GM20431 (cell line): ENCODE data around the gene AIG1.
"Not testable (repeated sequence)": the region's sequence is repeated elsewhere in the genome, so short reads cannot be mapped to it uniquely, and the experiment has no call there.

Experiments used
- in situ Hi-C: fragments of 300-500 bp; cut with MseI, MboI; formaldehyde crosslinking; loops from one replicate; pipeline ENCODE4 v1.15.0; 2020; ENCODE audit warnings: low sequenced_read_pairs; ENCODE audit not compliant: unreplicated experiment

The AIG1 gene

GRCh38 chr6:143123081-143123480 lies 62.4 kb downstream of the AIG1 start:
- in situ Hi-C loops, result no loop called here

- in situ Hi-C loops, result no loop called here
These were observed 63.3 kb downstream of the AIG1 start for GRCh38 chr6:143123941-143124340.

- in situ Hi-C loops, result no loop called here
These were observed 64.8 kb downstream of the AIG1 start for GRCh38 chr6:143125455-143125854.

GRCh38 chr6:143125864-143126573 lies 65.3 kb downstream of the AIG1 start:
- in situ Hi-C loops, result no loop called here

GRCh38 chr6:143126574-143126941 lies 65.9 kb downstream of the AIG1 start:
- in situ Hi-C loops, result no loop called here

GRCh38 chr6:143127941-143128680 lies 67.4 kb downstream of the AIG1 start:
- in situ Hi-C loops, result no loop called here

DNA sequence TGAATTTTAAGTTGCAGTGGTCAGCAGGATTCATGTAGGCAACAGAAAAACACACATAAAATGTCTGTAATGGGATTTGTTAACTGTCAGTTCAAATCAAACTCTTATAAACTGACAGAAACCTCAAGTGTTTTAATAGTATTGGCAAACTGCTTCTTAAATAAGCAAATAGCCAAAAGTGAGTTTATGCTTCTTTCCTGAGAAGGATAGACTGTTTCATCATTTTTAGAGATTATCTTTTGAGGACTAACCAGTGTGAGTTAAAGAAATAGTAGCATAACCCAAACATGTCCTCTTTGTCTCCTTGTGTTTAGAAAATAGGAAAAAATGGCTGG lies 68.0 kb downstream of the AIG1 start:
- in situ Hi-C loops, result no loop called here

GRCh38 chr6:143130928-143131327 lies 70.2 kb downstream of the AIG1 start:
- in situ Hi-C loops, result no loop called here

- in situ Hi-C loops, result no loop called here
These were observed 74.6 kb downstream of the AIG1 start for GRCh38 chr6:143135325-143135724.

- in situ Hi-C loops, result no loop called here
These were observed 75.3 kb downstream of the AIG1 start for GRCh38 chr6:143135797-143136561.

GRCh38 chr6:143136647-143137046 lies 76.0 kb downstream of the AIG1 start:
- in situ Hi-C loops, result no loop called here

DNA sequence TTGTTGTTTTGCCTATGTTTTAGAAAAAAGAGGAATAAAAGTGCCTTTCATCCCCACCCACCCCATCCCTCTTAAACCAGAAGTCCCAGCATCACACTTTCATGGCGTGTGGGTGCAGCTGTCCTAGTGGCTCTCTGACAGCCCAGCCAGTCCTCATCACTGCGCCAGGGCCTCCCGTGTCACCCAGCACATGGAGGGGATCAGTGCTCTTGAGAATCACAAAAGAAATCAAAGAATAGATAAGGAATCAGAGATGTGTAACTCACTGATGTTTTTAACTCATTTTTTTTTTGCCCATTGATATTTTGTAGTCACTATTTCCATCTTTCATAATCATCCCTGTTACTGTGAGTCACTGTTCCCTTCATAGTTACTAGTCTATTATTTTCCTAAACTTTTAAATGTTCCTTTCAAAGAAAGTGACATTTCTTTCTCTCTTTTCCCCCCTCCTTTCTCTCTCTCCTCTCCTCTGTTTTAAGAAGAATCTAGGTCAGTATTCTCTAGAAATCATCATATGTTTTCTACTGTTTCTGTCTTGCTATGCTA lies 78.6 kb downstream of the AIG1 start:
- in situ Hi-C loops, result no loop called here

DNA sequence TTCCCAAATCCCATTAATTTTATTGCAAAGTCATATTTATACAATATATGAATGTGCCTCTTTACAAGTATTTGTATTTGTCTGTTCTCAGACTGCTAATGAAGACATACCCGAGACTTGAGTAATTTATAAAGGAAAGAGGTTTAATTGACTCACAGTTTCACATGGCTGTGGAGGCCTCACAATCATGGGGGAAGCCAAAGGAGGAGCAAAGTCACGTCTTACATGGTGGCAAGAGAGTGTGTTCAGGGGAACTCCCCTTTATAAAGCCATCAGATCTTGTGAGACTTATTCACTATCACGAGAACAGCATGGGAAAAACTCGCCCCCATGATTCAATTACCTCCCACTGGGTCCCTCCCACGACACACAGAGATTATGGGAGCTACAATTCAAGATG lies 79.2 kb downstream of the AIG1 start:
- in situ Hi-C loops, result not testable (repeated sequence)

DNA sequence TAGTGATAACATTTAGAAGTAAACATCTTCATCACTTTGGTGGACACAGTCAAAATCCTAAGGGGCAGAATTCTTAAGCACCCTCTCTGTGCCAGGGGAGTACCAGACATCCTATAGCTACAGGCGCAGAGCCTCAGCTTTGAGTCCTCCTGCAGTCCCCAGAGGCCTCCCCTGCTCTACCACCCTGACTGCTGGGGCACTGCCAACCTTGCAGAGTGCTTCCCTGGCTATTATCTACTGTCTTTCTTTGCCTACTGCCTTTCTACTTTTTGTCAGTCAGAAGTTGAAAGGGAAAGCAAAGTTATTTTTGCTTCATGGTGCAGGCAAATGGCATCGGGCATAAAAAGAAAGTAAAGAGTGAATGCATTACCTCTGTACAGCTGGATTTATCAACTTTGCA lies 80.1 kb downstream of the AIG1 start:
- in situ Hi-C loops, result no loop called here

DNA sequence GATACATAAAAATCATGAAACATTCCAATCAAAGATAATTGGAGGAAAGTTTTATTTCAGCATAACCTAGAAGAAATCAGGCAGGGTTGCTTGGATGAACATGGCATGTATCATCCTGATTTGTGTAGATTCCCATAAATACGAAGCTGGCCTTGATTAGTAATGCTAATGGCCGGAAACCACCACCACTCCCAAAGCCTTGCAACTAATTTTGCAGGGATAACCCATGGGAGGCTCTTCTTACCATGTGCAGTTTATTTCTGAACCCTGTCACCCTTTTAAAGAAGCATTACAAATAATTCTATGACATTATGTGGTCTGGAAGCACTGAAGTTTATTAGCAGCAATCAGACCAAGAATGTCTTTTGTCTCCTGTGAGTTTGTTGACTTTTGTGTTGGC lies 80.8 kb downstream of the AIG1 start:
- in situ Hi-C loops, result no loop called here

- in situ Hi-C loops, result no loop called here
These were observed 85.6 kb downstream of the AIG1 start for GRCh38 chr6:143146186-143146851.

DNA sequence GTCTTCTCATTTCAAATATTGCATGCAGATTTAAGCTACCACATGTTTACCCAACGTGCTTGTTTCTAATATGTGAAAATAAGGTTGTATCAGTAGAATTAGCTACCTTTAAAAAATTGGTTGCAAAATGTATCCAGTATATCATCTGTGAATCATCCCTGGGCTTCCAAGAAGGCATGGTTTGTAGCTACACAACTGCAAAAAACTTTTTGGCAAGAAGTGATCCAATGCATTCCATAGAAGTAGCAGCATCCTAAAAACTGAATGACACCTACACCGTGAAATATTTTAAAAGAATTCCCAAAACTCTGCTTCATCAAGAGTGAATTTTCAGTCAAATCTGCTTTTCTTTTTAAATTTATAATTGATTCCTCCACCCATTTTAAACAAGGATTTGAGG lies 89.1 kb downstream of the AIG1 start:
- in situ Hi-C loops, result no loop called here

- in situ Hi-C loops, result no loop called here
These were observed 89.6 kb downstream of the AIG1 start for GRCh38 chr6:143150281-143150680.

DNA sequence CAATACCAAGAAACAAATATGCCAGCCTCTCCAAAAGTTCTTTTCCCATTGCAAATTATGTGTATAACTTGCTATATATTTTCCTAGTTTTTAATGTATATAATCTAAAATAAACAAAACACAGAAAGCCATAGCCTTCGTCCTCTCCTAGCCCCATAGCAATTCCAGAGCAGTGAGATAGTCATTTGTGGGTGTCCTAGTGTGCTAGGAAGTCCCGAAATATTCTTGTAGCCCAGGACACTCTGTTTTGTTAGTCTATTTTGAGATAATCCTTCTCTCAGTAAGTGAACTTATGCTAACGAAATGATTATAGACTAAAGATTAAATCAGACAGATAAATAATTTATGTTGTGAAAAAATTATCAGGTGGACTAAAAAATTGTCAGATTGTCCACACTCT lies 90.7 kb downstream of the AIG1 start:
- in situ Hi-C loops, result no loop called here

DNA sequence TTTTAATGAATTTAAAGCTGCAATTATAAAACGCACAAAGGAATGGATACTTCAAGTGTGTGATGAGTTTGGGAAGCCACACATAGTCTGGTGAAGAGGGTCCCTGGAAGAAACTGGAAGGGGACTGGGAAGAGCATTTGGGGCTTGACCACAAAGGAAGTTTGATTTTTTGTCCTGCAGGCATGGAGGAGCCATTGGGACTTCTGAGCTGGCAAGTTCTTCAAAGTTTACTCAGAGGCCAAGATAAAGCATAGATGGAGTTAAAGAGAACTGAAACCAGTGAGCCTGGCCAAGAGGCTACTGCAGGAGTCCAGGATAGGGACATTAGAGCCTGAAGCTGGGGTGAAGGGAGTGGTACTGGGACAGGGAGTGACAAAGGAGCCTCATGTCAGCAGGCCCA lies 95.0 kb downstream of the AIG1 start:
- in situ Hi-C loops, result no loop called here
